Measurements from ENCODE around the gene ANKRD11.

The ANKRD11 gene

GRCh38 chr16:89345642-89346150 is 144.7 kb downstream of the ANKRD11 start:
- H3K36me3 ChIP-seq (ENCODE audit: control insufficient read depth, insufficient read depth, low read length) = no peaks in the 10 kb centered on the region
- WGBS (ENCODE audit: extremely low coverage, insufficient coverage, low lambda C conversion rate) = no CpG with 5 or more reads among the region's 9 CpGs
- H3K18ac ChIP-seq (ENCODE audit: low read length) = no peak overlapping the region
- peaks cover 89% of the 10 kb centered on the region for H3K79me2 ChIP-seq (ENCODE audit: control insufficient read depth, insufficient read depth, low read length)
- H2BK5ac ChIP-seq (ENCODE audit: low read length) = no peak overlapping the region
- no peak overlapping the region for H4K8ac ChIP-seq (ENCODE audit: low read depth, low read length)
- peaks cover 27% of the 10 kb centered on the region for H3K79me1 ChIP-seq (ENCODE audit: low read length)
- peaks cover 2% of the 10 kb centered on the region for H3K4me1 ChIP-seq (ENCODE audit: control insufficient read depth, low read depth, low read length)
- no peak overlapping the region for H3K4me2 ChIP-seq (ENCODE audit: low read length)
- H3K56ac ChIP-seq (ENCODE audit: low read length) = no peak overlapping the region
- no peaks in the 10 kb centered on the region for H3K27me3 ChIP-seq (ENCODE audit: insufficient read depth, low read length, poor library complexity)
- no peak for DNase-seq
- no peak overlapping the region for H3K4ac ChIP-seq (ENCODE audit: low read depth, low read length)
- H4K5ac ChIP-seq (ENCODE audit: low read length) = no peak overlapping the region
- H3K4me3 ChIP-seq (ENCODE audit: low read length) = no peak overlapping the region
- no peak overlapping the region for H3K27ac ChIP-seq (ENCODE audit: low read depth, low read length)
- H3K9ac ChIP-seq (ENCODE audit: low read length) = no peak overlapping the region
- H2AK5ac ChIP-seq (ENCODE audit: low read length) = no peak overlapping the region
- no peak overlapping the region for H2BK120ac ChIP-seq (ENCODE audit: low read depth, low read length)
- H2BK15ac ChIP-seq (replicated peaks; ENCODE audit: low read depth) = no peak overlapping the region
- H3K23ac ChIP-seq (ENCODE audit: low read length) = no peak overlapping the region

- H3K79me1 ChIP-seq (ENCODE audit: low read length) = peaks cover 24% of the 10 kb centered on the region
- no peaks in the 10 kb centered on the region for H3K36me3 ChIP-seq (ENCODE audit: control insufficient read depth, insufficient read depth, low read length)
- no peak overlapping the region for H3K9ac ChIP-seq (ENCODE audit: low read length)
- no peaks in the 10 kb centered on the region for H3K27me3 ChIP-seq (ENCODE audit: insufficient read depth, low read length, poor library complexity)
- H3K4me2 ChIP-seq (ENCODE audit: low read length) = no peak overlapping the region
- H3K56ac ChIP-seq (ENCODE audit: low read length) = no peak overlapping the region
- H3K23ac ChIP-seq (ENCODE audit: low read length) = no peak overlapping the region
- no peak overlapping the region for H4K5ac ChIP-seq (ENCODE audit: low read length)
- no peak overlapping the region for H3K4me3 ChIP-seq (ENCODE audit: low read length)
- no peak overlapping the region for H3K27ac ChIP-seq (ENCODE audit: low read depth, low read length)
- no peak for DNase-seq
- no peak overlapping the region for H2AK5ac ChIP-seq (ENCODE audit: low read length)
- no CpG with 5 or more reads among the region's 20 CpGs for WGBS (ENCODE audit: extremely low coverage, insufficient coverage, low lambda C conversion rate)
- H3K18ac ChIP-seq (ENCODE audit: low read length) = no peak overlapping the region
- H3K79me2 ChIP-seq (ENCODE audit: control insufficient read depth, insufficient read depth, low read length) = peaks cover 89% of the 10 kb centered on the region
- no peak overlapping the region for H2BK5ac ChIP-seq (ENCODE audit: low read length)
- no peak overlapping the region for H4K8ac ChIP-seq (ENCODE audit: low read depth, low read length)
- H2BK120ac ChIP-seq (ENCODE audit: low read depth, low read length) = no peak overlapping the region
- no peak overlapping the region for H2BK15ac ChIP-seq (replicated peaks; ENCODE audit: low read depth)
- no peak overlapping the region for H3K4ac ChIP-seq (ENCODE audit: low read depth, low read length)
- peaks cover 2% of the 10 kb centered on the region for H3K4me1 ChIP-seq (ENCODE audit: control insufficient read depth, low read depth, low read length)
These were observed 145.3 kb downstream of the ANKRD11 start for GRCh38 chr16:89344846-89345611.

- no peak for DNase-seq
- no peak overlapping the region for H3K18ac ChIP-seq (ENCODE audit: low read length)
- no peak overlapping the region for H3K4me3 ChIP-seq (ENCODE audit: low read length)
- no peak overlapping the region for H3K9ac ChIP-seq (ENCODE audit: low read length)
- no peak overlapping the region for H3K4ac ChIP-seq (ENCODE audit: low read depth, low read length)
- H2BK5ac ChIP-seq (ENCODE audit: low read length) = no peak overlapping the region
- no CpG with 5 or more reads among the region's 15 CpGs for WGBS (ENCODE audit: extremely low coverage, insufficient coverage, low lambda C conversion rate)
- H3K36me3 ChIP-seq (ENCODE audit: control insufficient read depth, insufficient read depth, low read length) = no peaks in the 10 kb centered on the region
- peak overlapping the region; percentile 59 for H3K23ac ChIP-seq (ENCODE audit: low read length)
- H3K79me1 ChIP-seq (ENCODE audit: low read length) = peaks cover 24% of the 10 kb centered on the region
- no peak overlapping the region for H2BK15ac ChIP-seq (replicated peaks; ENCODE audit: low read depth)
- H4K8ac ChIP-seq (ENCODE audit: low read depth, low read length) = no peak overlapping the region
- H3K79me2 ChIP-seq (ENCODE audit: control insufficient read depth, insufficient read depth, low read length) = peaks cover 89% of the 10 kb centered on the region
- no peak overlapping the region for H2BK120ac ChIP-seq (ENCODE audit: low read depth, low read length)
- no peak overlapping the region for H4K5ac ChIP-seq (ENCODE audit: low read length)
- H2AK5ac ChIP-seq (ENCODE audit: low read length) = no peak overlapping the region
- H3K56ac ChIP-seq (ENCODE audit: low read length) = peak overlapping the region; percentile 63
- peaks cover 2% of the 10 kb centered on the region for H3K4me1 ChIP-seq (ENCODE audit: control insufficient read depth, low read depth, low read length)
- no peak overlapping the region for H3K27ac ChIP-seq (ENCODE audit: low read depth, low read length)
- H3K4me2 ChIP-seq (ENCODE audit: low read length) = no peak overlapping the region
- H3K27me3 ChIP-seq (ENCODE audit: insufficient read depth, low read length, poor library complexity) = no peaks in the 10 kb centered on the region
These were observed 145.9 kb downstream of the ANKRD11 start for GRCh38 chr16:89344458-89344834.

- DNase-seq = no peak
These were observed 146.6 kb downstream of the ANKRD11 start for GRCh38 chr16:89343501-89344457.

GRCh38 chr16:89341697-89342694 is 148.4 kb downstream of the ANKRD11 start:
- no peak overlapping the region for H3K4ac ChIP-seq (ENCODE audit: low read depth, low read length)
- H3K4me3 ChIP-seq (ENCODE audit: low read length) = no peak overlapping the region
- peaks cover 93% of the 10 kb centered on the region for H3K79me2 ChIP-seq (ENCODE audit: control insufficient read depth, insufficient read depth, low read length)
- no peak overlapping the region for H3K56ac ChIP-seq (ENCODE audit: low read length)
- no peak overlapping the region for H2BK5ac ChIP-seq (ENCODE audit: low read length)
- no CpG with 5 or more reads among the region's 35 CpGs for WGBS (ENCODE audit: extremely low coverage, insufficient coverage, low lambda C conversion rate)
- no peak overlapping the region for H3K27ac ChIP-seq (ENCODE audit: low read depth, low read length)
- H3K79me1 ChIP-seq (ENCODE audit: low read length) = peaks cover 28% of the 10 kb centered on the region
- no peak for DNase-seq
- H3K4me2 ChIP-seq (ENCODE audit: low read length) = no peak overlapping the region
- peaks cover 2% of the 10 kb centered on the region for H3K4me1 ChIP-seq (ENCODE audit: control insufficient read depth, low read depth, low read length)
- no peaks in the 10 kb centered on the region for H3K36me3 ChIP-seq (ENCODE audit: control insufficient read depth, insufficient read depth, low read length)
- H2AK5ac ChIP-seq (ENCODE audit: low read length) = no peak overlapping the region
- H3K18ac ChIP-seq (ENCODE audit: low read length) = no peak overlapping the region
- H3K9ac ChIP-seq (ENCODE audit: low read length) = no peak overlapping the region
- no peak overlapping the region for H2BK15ac ChIP-seq (replicated peaks; ENCODE audit: low read depth)
- no peak overlapping the region for H4K5ac ChIP-seq (ENCODE audit: low read length)
- H4K8ac ChIP-seq (ENCODE audit: low read depth, low read length) = no peak overlapping the region
- no peaks in the 10 kb centered on the region for H3K27me3 ChIP-seq (ENCODE audit: insufficient read depth, low read length, poor library complexity)
- H2BK120ac ChIP-seq (ENCODE audit: low read depth, low read length) = no peak overlapping the region
- no peak overlapping the region for H3K23ac ChIP-seq (ENCODE audit: low read length)

More at GRCh38 chr16:89343501-89344457, 146.6 kb downstream of the ANKRD11 start:
- H3K4me3 ChIP-seq (ENCODE audit: low read length) = no peak overlapping the region
- H2BK5ac ChIP-seq (ENCODE audit: low read length) = no peak overlapping the region
- no peak overlapping the region for H2BK15ac ChIP-seq (replicated peaks; ENCODE audit: low read depth)
- H3K79me2 ChIP-seq (ENCODE audit: control insufficient read depth, insufficient read depth, low read length) = peaks cover 90% of the 10 kb centered on the region
- no peaks in the 10 kb centered on the region for H3K36me3 ChIP-seq (ENCODE audit: control insufficient read depth, insufficient read depth, low read length)
- WGBS (ENCODE audit: extremely low coverage, insufficient coverage, low lambda C conversion rate) = no CpG with 5 or more reads among the region's 36 CpGs
- no peak overlapping the region for H3K18ac ChIP-seq (ENCODE audit: low read length)
- H3K56ac ChIP-seq (ENCODE audit: low read length) = no peak overlapping the region
- no peak overlapping the region for H3K23ac ChIP-seq (ENCODE audit: low read length)
- H2AK5ac ChIP-seq (ENCODE audit: low read length) = no peak overlapping the region
- no peak overlapping the region for H4K5ac ChIP-seq (ENCODE audit: low read length)
- no peaks in the 10 kb centered on the region for H3K27me3 ChIP-seq (ENCODE audit: insufficient read depth, low read length, poor library complexity)
- no peak overlapping the region for H2BK120ac ChIP-seq (ENCODE audit: low read depth, low read length)
- H3K27ac ChIP-seq (ENCODE audit: low read depth, low read length) = no peak overlapping the region
- no peak overlapping the region for H3K4me2 ChIP-seq (ENCODE audit: low read length)
- H3K79me1 ChIP-seq (ENCODE audit: low read length) = peaks cover 26% of the 10 kb centered on the region
- no peak overlapping the region for H4K8ac ChIP-seq (ENCODE audit: low read depth, low read length)
- H3K4ac ChIP-seq (ENCODE audit: low read depth, low read length) = no peak overlapping the region
- peaks cover 2% of the 10 kb centered on the region for H3K4me1 ChIP-seq (ENCODE audit: control insufficient read depth, low read depth, low read length)
- H3K9ac ChIP-seq (ENCODE audit: low read length) = no peak overlapping the region
